GM12873 (cell line): ENCODE data around the gene TLE7.

Experiments used
- TF ChIP-seq, protein P1 (sequence below): IDR thresholded peaks from 2 replicates; pipeline ENCODE4 v1.5.1; 2012; ENCODE audit warnings: low read depth, mild to moderate bottlenecking, moderate library complexity, low read length, control low read depth; ENCODE audit not compliant: insufficient read depth; ENCODE audit errors: missing control alignments

The TLE7 gene

DNA sequence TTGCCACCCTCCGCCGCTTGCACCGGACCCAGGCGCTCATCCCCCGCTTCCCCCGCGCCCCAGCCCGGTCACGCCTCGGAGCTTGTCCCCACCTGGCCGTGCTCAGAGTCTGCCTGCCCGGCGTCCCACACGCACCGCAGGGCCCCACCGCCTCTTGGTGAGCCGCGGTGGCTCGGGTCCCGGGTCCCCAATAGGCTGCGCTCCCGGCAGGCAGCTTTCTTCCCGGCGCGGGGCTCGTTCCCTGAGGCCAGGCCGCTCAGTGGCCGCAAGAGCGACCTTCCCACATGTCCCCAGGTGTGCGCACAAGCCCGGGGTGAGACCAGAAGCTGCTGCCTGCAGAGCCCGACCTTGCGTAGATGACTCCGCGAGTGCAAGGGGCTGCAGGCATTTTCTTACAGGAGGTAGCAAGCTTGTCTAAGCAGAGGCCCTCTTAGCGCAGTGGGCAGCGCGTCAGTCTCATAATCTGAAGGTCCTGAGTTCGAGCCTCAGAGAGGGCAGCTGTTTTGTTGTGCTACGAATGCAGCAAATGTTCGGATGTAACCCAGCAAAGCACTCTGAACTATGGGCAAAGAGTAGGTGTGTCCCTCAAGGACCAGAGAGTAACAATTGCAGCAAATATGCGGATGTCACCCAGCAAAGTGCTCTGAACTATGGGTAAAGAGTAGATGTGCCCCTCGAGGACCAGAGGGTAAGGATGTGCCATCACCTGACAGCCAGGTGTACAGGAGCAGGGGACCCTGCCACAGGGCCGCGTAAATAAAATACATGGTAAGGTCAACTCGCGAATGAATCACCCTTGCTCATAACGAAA is 15.6 kb downstream of the TLE7 start:
- TF ChIP-seq, protein P1, sequence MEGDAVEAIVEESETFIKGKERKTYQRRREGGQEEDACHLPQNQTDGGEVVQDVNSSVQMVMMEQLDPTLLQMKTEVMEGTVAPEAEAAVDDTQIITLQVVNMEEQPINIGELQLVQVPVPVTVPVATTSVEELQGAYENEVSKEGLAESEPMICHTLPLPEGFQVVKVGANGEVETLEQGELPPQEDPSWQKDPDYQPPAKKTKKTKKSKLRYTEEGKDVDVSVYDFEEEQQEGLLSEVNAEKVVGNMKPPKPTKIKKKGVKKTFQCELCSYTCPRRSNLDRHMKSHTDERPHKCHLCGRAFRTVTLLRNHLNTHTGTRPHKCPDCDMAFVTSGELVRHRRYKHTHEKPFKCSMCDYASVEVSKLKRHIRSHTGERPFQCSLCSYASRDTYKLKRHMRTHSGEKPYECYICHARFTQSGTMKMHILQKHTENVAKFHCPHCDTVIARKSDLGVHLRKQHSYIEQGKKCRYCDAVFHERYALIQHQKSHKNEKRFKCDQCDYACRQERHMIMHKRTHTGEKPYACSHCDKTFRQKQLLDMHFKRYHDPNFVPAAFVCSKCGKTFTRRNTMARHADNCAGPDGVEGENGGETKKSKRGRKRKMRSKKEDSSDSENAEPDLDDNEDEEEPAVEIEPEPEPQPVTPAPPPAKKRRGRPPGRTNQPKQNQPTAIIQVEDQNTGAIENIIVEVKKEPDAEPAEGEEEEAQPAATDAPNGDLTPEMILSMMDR, result no peak

DNA sequence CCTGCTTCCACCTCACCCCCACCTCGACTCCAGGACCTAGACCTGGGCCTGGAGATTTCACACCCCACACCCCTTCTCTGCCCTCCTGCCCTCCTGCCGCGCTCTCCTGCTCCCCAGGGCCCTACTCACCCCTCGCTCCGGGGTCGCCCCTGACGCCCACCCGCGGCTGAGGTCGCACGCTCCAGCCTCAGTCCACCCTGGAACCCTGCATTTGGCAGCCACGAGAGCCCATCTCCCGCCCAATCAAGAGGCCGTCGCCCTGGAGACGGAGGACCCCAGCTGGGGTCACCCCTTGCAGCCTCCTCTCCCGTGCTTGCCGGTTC is 16.1 kb downstream of the TLE7 start:
- TF ChIP-seq, protein P1, result no peak

DNA sequence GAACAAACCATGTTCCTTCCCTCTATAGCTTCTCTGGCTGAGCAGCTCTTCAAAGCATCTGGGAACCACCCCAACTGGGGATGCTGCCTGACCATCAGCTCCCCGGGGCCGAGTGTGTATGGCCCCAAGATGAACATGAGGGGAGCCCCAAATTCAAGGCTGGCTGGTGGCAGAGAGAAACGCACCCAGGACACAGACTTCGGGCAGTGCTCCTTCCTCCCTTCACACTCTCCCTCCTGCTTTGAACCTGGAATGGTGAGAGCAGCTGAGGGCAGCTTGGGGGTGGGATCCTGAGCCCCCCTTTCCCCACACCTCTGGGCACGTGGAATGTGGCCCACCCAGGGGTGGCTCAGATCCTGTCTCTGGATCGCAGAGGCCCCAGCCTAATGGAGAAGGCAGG is 17.2 kb downstream of the TLE7 start:
- TF ChIP-seq, protein P1, result no peak

DNA sequence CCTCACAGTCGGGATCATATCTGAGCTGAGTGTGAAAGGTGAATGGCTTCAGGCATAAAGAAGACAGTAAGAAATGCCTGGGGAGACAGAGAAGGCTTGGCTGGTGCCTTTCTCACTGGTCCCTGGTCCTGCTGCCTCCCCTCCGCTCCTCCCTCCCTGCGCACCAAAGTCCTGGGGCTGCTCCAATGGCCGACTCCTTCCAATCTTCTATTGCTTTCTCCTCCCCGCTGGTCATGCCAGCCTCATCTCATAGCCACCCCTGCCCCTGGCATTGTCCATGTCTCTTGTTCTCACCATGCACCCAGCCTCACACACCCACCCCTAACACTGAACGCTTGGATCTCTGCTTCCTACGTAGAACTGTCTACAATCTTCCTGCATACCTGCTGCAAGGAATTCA is 18.0 kb downstream of the TLE7 start:
- TF ChIP-seq, protein P1, result no peak

DNA sequence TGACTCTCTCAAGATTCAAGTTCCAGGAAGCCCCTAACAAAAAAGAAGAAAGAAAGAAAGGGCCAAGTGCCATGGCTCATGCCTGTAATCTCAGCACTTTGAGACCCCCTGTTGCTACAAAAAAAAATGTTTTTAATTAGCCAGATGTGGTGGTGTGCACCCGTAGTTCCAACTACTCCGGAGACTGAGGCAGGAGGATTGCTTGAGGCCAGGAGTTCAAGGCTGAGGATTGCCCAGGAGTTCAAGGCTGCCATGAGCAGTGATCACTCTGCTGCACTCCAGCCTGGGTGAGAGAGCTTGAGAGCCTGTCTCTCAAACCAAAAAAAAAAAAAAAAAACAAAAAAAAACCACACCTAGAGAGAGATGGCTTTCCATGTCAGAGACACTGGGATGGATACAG is 18.8 kb downstream of the TLE7 start:
- TF ChIP-seq, protein P1, result no peak

DNA sequence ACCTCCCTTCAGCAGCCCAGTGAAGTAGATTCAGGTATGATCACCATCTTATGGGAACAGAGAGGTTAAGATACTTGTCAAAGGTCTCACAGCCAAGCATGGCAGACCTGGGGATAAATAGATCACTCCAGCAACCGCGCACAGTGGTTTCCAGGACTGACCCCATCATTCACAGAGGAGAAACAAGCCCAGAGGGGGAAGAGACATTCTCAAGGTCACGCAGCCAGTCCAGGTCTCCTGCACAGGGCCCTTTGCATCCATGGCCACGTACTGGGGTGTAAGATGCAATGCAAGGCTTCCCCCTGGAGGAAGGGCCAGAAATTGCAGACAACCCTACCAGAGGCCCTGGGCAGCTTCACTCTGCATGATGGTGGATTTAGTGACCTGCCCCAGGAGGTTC is 19.9 kb downstream of the TLE7 start:
- TF ChIP-seq, protein P1, result peak; percentile 76

DNA sequence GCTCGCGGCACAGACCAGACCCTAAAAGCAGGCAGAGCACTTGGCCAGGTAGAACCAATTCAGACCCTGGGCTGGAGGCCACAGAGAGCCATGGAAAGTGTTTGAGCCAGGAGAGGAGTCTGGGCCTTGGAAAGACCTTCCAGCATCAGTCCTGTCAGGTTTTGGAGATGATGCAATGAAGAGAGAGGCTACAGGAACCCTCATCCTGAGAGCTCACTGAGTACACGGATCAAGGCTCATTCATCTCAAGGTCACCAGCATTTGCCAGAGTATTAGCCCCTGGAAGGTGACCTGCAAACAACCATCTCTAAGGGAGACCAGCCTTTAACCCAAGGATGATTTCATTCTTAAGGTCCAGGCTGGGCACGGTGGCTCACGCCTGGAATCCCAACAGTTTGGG is 27.8 kb downstream of the TLE7 start:
- TF ChIP-seq, protein P1, result no peak

DNA sequence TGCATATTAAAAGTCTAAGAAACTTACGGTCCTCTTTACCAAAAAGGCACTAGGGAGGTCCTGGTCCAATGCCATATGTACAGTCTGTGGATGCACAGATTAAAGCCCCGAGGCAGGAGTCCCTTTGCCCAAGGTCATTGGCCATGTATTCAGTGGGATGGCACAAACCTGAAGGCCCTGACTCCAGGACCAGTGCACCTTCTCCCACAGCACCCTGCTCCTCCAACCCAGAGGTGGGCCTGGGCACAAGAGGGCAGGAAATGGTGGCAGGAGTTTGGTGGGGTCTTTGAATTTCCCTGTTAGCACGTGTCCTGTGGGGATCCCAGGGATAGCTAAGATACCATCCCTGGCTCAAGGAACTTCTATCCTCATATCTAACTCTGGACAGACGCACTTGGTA is 28.5 kb downstream of the TLE7 start:
- TF ChIP-seq, protein P1, result no peak
